Measurements from ENCODE around the gene APH1A.
"Not testable (repeated sequence)": the region's sequence is repeated elsewhere in the genome, so short reads cannot be mapped to it uniquely, and the experiment has no call there.

The APH1A gene

GRCh38 chr1:150236614-150237100 is 32.2 kb downstream of the APH1A start:
- DNase-seq (ENCODE audit: insufficient read length): no peak
- TF ChIP-seq TAF1 (IDR thresholded peaks at IDR 0.05; ENCODE audit: borderline replicate concordance, low read depth, low read length) (no peak), POLR2AphosphoS5 (IDR thresholded peaks at IDR 0.05; ENCODE audit: low read depth, low read length) (no peak), POLR2A (IDR thresholded peaks at IDR 0.05; ENCODE audit: low read depth, low read length) (no peak)
- FAIRE-seq: no peak

- TF ChIP-seq TAF1 (IDR thresholded peaks at IDR 0.05; ENCODE audit: borderline replicate concordance, low read depth, low read length) (peak; percentile 100), POLR2A (IDR thresholded peaks at IDR 0.05; ENCODE audit: low read depth, low read length) (peak; percentile 99), POLR2AphosphoS5 (IDR thresholded peaks at IDR 0.05; ENCODE audit: low read depth, low read length) (peak; percentile 97)
- DNase-seq (ENCODE audit: insufficient read length) (peak; percentile 81), FAIRE-seq (peak; percentile 97)
These were observed 32.8 kb downstream of the APH1A start, which contains the start of gene ANP32E for GRCh38 chr1:150235852-150236613. ANP32E (minus strand) TSS chr1:150236112; CDS start chr1:150235786, 326 bp downstream.

- DNase-seq (ENCODE audit: insufficient read length) (no peak), FAIRE-seq (no peak)
- TF ChIP-seq TAF1 (IDR thresholded peaks at IDR 0.05; ENCODE audit: borderline replicate concordance, low read depth, low read length) (no peak), POLR2AphosphoS5 (IDR thresholded peaks at IDR 0.05; ENCODE audit: low read depth, low read length) (no peak), POLR2A (IDR thresholded peaks at IDR 0.05; ENCODE audit: low read depth, low read length) (no peak)
These were observed 33.4 kb downstream of the APH1A start for GRCh38 chr1:150235294-150235851.

GRCh38 chr1:150234566-150235293 is 34.1 kb downstream of the APH1A start:
- peak; percentile 95 for FAIRE-seq
- TF ChIP-seq TAF1 (IDR thresholded peaks at IDR 0.05; ENCODE audit: borderline replicate concordance, low read depth, low read length): peak; percentile 80
- peak; percentile 91 for TF ChIP-seq POLR2AphosphoS5 (IDR thresholded peaks at IDR 0.05; ENCODE audit: low read depth, low read length)
- TF ChIP-seq POLR2A (IDR thresholded peaks at IDR 0.05; ENCODE audit: low read depth, low read length): peak; percentile 87
- DNase-seq (ENCODE audit: insufficient read length): peak; percentile 64

GRCh38 chr1:150234309-150234565 is 34.6 kb downstream of the APH1A start:
- DNase-seq (ENCODE audit: insufficient read length): no peak
- TF ChIP-seq POLR2AphosphoS5 (IDR thresholded peaks at IDR 0.05; ENCODE audit: low read depth, low read length) (no peak), TAF1 (IDR thresholded peaks at IDR 0.05; ENCODE audit: borderline replicate concordance, low read depth, low read length) (no peak), POLR2A (IDR thresholded peaks at IDR 0.05; ENCODE audit: low read depth, low read length) (no peak)
- FAIRE-seq: no peak

GRCh38 chr1:150233359-150234308 is 35.2 kb downstream of the APH1A start:
- FAIRE-seq: peak; percentile 46
- no peak for DNase-seq (ENCODE audit: insufficient read length)
- no peak for TF ChIP-seq POLR2A (IDR thresholded peaks at IDR 0.05; ENCODE audit: low read depth, low read length)
- 0 out of 2 replicates have a peak, but pooled peaks have one; percentile 30 for TF ChIP-seq POLR2AphosphoS5 (IDR thresholded peaks at IDR 0.05; ENCODE audit: low read depth, low read length)
- no peak for TF ChIP-seq TAF1 (IDR thresholded peaks at IDR 0.05; ENCODE audit: borderline replicate concordance, low read depth, low read length)

GRCh38 chr1:150232921-150233320 is 35.9 kb downstream of the APH1A start:
- DNase-seq (ENCODE audit: insufficient read length); FAIRE-seq: not testable (repeated sequence)

GRCh38 chr1:150228246-150228645 is 40.6 kb downstream of the APH1A start:
- not testable (repeated sequence) for DNase-seq (ENCODE audit: insufficient read length); FAIRE-seq

GRCh38 chr1:150227228-150227627 is 41.6 kb downstream of the APH1A start:
- DNase-seq (ENCODE audit: insufficient read length) (no peak), FAIRE-seq (no peak)
- no peak for TF ChIP-seq TAF1 (IDR thresholded peaks at IDR 0.05; ENCODE audit: borderline replicate concordance, low read depth, low read length)
- no peak for TF ChIP-seq POLR2A (IDR thresholded peaks at IDR 0.05; ENCODE audit: low read depth, low read length)
- no peak for TF ChIP-seq POLR2AphosphoS5 (IDR thresholded peaks at IDR 0.05; ENCODE audit: low read depth, low read length)

GRCh38 chr1:150226486-150226885 is 42.3 kb downstream of the APH1A start:
- TF ChIP-seq POLR2AphosphoS5 (IDR thresholded peaks at IDR 0.05; ENCODE audit: low read depth, low read length) (no peak), TAF1 (IDR thresholded peaks at IDR 0.05; ENCODE audit: borderline replicate concordance, low read depth, low read length) (no peak), POLR2A (IDR thresholded peaks at IDR 0.05; ENCODE audit: low read depth, low read length) (no peak)
- no peak for FAIRE-seq
- no peak for DNase-seq (ENCODE audit: insufficient read length)

GRCh38 chr1:150225546-150225945 is 43.3 kb downstream of the APH1A start:
- TF ChIP-seq POLR2AphosphoS5 (IDR thresholded peaks at IDR 0.05; ENCODE audit: low read depth, low read length): no peak
- TF ChIP-seq TAF1 (IDR thresholded peaks at IDR 0.05; ENCODE audit: borderline replicate concordance, low read depth, low read length): no peak
- TF ChIP-seq POLR2A (IDR thresholded peaks at IDR 0.05; ENCODE audit: low read depth, low read length): no peak
- FAIRE-seq: no peak
- no peak for DNase-seq (ENCODE audit: insufficient read length)
